Sigmoid colon (tissue), 7 donors: Measurements from ENCODE around the gene YKT6. TPM values are rescaled to one million over a fixed set of nuclear protein-coding genes. Genes with fewer than 3 reads are reported as not detected.

Experiments used
- DNase-seq: peaks from one replicate; pipeline ENCODE4 v3.0.0-alpha.2; 2019
- H3K27ac ChIP-seq, 4 donors: fragments of 200-600 bp; sonication (generic); one replicate each; pipeline ENCODE4 v1.5.1; 2016 to 2019; ENCODE audit warnings: mild to moderate bottlenecking in 1 of 4
- H3K27me3 ChIP-seq, 3 donors: fragments of 200-600 bp; sonication (generic); one replicate each; pipeline ENCODE4 v1.5.1; 2019; ENCODE audit warnings: mild to moderate bottlenecking in 1 of 3
- H3K36me3 ChIP-seq, 4 donors: fragments of 200-600 bp; sonication (generic); one replicate each; pipeline ENCODE4 v1.5.1; 2016 to 2019
- H3K4me1 ChIP-seq, 4 donors: fragments of 200-600 bp; sonication (generic); one replicate each; pipeline ENCODE4 v1.5.1; 2017 to 2019
- H3K4me3 ChIP-seq, 4 donors: fragments of 200-600 bp; sonication (generic); one replicate each; pipeline ENCODE4 v1.5.1; 2017 to 2019; ENCODE audit warnings: mild to moderate bottlenecking in 2 of 4, moderate library complexity in 1 of 4
- H3K9me3 ChIP-seq, 4 donors: fragments of 200-600 bp in 3 of 4; sonication (generic) in 3 of 4; one replicate each; pipeline versions ENCODE4 v1.5.1 to v1.6.1; 2013 to 2019
- CTCF ChIP-seq, 4 experiments: fragments of 450-650 bp in 3 of 4; fragments of 200-600 bp in 1 of 4; IDR thresholded peaks; one replicate each; pipeline ENCODE4 v1.5.1; 2016 to 2019; ENCODE audit warnings: antibody characterized with exemption in 4 of 4, mild to moderate bottlenecking in 3 of 4, moderate library complexity in 2 of 4
- EP300 ChIP-seq, 4 donors: sonication (generic); formaldehyde crosslinking; IDR thresholded peaks; one replicate each; pipeline ENCODE4 v1.6.1; 2017; ENCODE audit warnings: antibody characterized with exemption in 4 of 4
- POLR2A ChIP-seq, 2 donors: fragments of 450-650 bp; IDR thresholded peaks; one replicate each; pipeline ENCODE4 v1.6.1; 2016; ENCODE audit warnings: antibody characterized with exemption in 2 of 2, mild to moderate bottlenecking in 2 of 2, moderate library complexity in 2 of 2
- POLR2AphosphoS5 ChIP-seq, 4 donors: sonication (generic); formaldehyde crosslinking; IDR thresholded peaks; one replicate each; pipeline ENCODE4 v1.6.1; 2017; ENCODE audit warnings: antibody characterized with exemption in 4 of 4
- WGBS, 2 donors: extraction: QIAGEN DNeasy Blood & Tissue Kit; methylation state at CpG; one replicate each; pipeline ENCODE4 v1.1.7; 2013; 5-methylcytosine and 5-hydroxymethylcytosine counted together
- intact Hi-C: fragments of 100-400 bp; cut with DNase I; formaldehyde crosslinking; loops from one replicate; pipeline ENCODE4 v1.15.1; 2023
- polyA plus RNA-seq, 3 donors: library from polyadenylated mRNA; stranded (reverse); fragments of 200-250 nt; gene quantifications; one replicate each; pipeline ENCODE4 v1.2.3, GENCODE V29; 2013
- total RNA-seq, 4 donors: library from RNA; depleted of rRNA; stranded (reverse); fragments of >200 nt; gene quantifications; one replicate each; pipeline ENCODE4 v1.1.0, GENCODE V29; 2016
- donor health status: healthy with polysubstance abuse.
- donor health status: Bipolar disorder and iron deficiency.
- donor health status: healthy.

Gene YKT6
- total and polyA plus RNA-seq, 7 donors = 39.2 to 95.5 (median 50.1) TPM

GRCh38 chr7:44240983-44241510, 40.3 kb downstream of the YKT6 start:
- 6 to 22% methylated on average over 10 of the region's 10 CpGs for WGBS, 2 donors
- H3K4me1 ChIP-seq = peaks cover 0 to 6% (median 4%) of the 10 kb centered on the region in 4 donors
- no peaks in the 10 kb centered on the region for H3K9me3 ChIP-seq
- H3K4me3 ChIP-seq = peak overlapping the region in 3 of 4 donors; percentile 23 to 38 (median 37)
- peaks cover 0 to 9% (median 0%) of the 10 kb centered on the region in 3 donors for H3K27me3 ChIP-seq
- intact Hi-C loops = loop anchor here (1.0 kb wide), 2 partner anchors 236 to 324 kb away; no protein-coding TSS in a partner anchor
- TF ChIP-seq CTCF (IDR thresholded peaks at IDR 0.05) (peak; percentile 28 to 60 (median 56)), POLR2AphosphoS5 (IDR thresholded peaks at IDR 0.05) (no peak)
- H3K36me3 ChIP-seq = no peaks in the 10 kb centered on the region
- DNase-seq = peak; percentile 82
- no peak overlapping the region for H3K27ac ChIP-seq

- intact Hi-C loops = no loop called here
- peaks cover 0 to 9% (median 0%) of the 10 kb centered on the region in 3 donors for H3K27me3 ChIP-seq
- TF ChIP-seq EP300 (IDR thresholded peaks at IDR 0.05) (no peak), POLR2A (IDR thresholded peaks at IDR 0.05) (no peak), CTCF (IDR thresholded peaks at IDR 0.05) (no peak), POLR2AphosphoS5 (IDR thresholded peaks at IDR 0.05) (no peak)
- no peak overlapping the region for H3K27ac ChIP-seq
- H3K4me1 ChIP-seq = peaks cover 0 to 6% (median 4%) of the 10 kb centered on the region in 4 donors
- no peak for DNase-seq
- 83 to 90% methylated on average over 10 of the region's 10 CpGs for WGBS, 2 donors
- H3K36me3 ChIP-seq = no peaks in the 10 kb centered on the region
- no peaks in the 10 kb centered on the region for H3K9me3 ChIP-seq
- no peak overlapping the region for H3K4me3 ChIP-seq
Observed at GRCh38 chr7:44242091-44242490, 41.3 kb downstream of the YKT6 start.

- H3K9me3 ChIP-seq = no peaks in the 10 kb centered on the region
- H3K36me3 ChIP-seq = no peaks in the 10 kb centered on the region
- H3K4me1 ChIP-seq = peaks cover 0 to 6% (median 4%) of the 10 kb centered on the region in 4 donors
- 47 to 62% methylated on average over 8 of the region's 8 CpGs for WGBS, 2 donors
- H3K27ac ChIP-seq = no peak overlapping the region
- no peak overlapping the region for H3K4me3 ChIP-seq
- intact Hi-C loops = no loop called here
- peaks cover 0 to 9% (median 0%) of the 10 kb centered on the region in 3 donors for H3K27me3 ChIP-seq
- DNase-seq = no peak
- TF ChIP-seq CTCF (IDR thresholded peaks at IDR 0.05) (peak in 1 of 4 experiments; percentile 21), POLR2A (IDR thresholded peaks at IDR 0.05) (no peak), EP300 (IDR thresholded peaks at IDR 0.05) (no peak), POLR2AphosphoS5 (IDR thresholded peaks at IDR 0.05) (no peak)
Observed at GRCh38 chr7:44244282-44244681, 43.5 kb downstream of the YKT6 start.

GRCh38 chr7:44246396-44247113, 45.8 kb downstream of the YKT6 start:
- H3K27me3 ChIP-seq = peaks cover 0 to 9% (median 0%) of the 10 kb centered on the region in 3 donors
- H3K9me3 ChIP-seq = no peaks in the 10 kb centered on the region
- H3K27ac ChIP-seq = no peak overlapping the region
- WGBS, 2 donors = 93 to 94% methylated on average over 7 of the region's 7 CpGs
- H3K36me3 ChIP-seq = no peaks in the 10 kb centered on the region
- H3K4me1 ChIP-seq = peaks cover 0 to under 1% (median 0%) of the 10 kb centered on the region in 4 donors
- no peak overlapping the region for H3K4me3 ChIP-seq
- TF ChIP-seq CTCF (IDR thresholded peaks at IDR 0.05) (no peak), POLR2A (IDR thresholded peaks at IDR 0.05) (no peak), POLR2AphosphoS5 (IDR thresholded peaks at IDR 0.05) (no peak), EP300 (IDR thresholded peaks at IDR 0.05) (no peak)
- no peak for DNase-seq
- intact Hi-C loops = no loop called here
